H1 (cell line): ENCODE measurements around the gene CORO1C. TPM values are rescaled to one million over a fixed set of nuclear protein-coding genes. Genes with fewer than 3 reads are reported as not detected.

Experiments
- ASH2L ChIP-seq: fragments of 200-600, 300-600 bp; sonication (generic); IDR thresholded peaks from one replicate; pipeline ENCODE4 v1.7.1; 2017; ENCODE audit warnings: low read length
- CBX5 ChIP-seq: fragments of 300-800, 300-1000 bp; sonication (generic); IDR thresholded peaks from 2 replicates; pipeline ENCODE4 v1.7.1; 2016; ENCODE audit warnings: antibody characterized with exemption, low read length, low read depth
- CHD2 ChIP-seq: IDR thresholded peaks from 2 replicates; pipeline ENCODE4 v1.6.1; 2012; ENCODE audit warnings: low read length, improper control_type of control experiment
- CTBP2 ChIP-seq: IDR thresholded peaks from 2 replicates; pipeline ENCODE4 v1.7.0; 2011; ENCODE audit warnings: borderline replicate concordance, mild to moderate bottlenecking, moderate library complexity, mixed read lengths, low read length; ENCODE audit not compliant: insufficient read depth, insufficient read length
- HDAC2 ChIP-seq, 2 experiments: fragments of 300-600 bp in 1 of 2; sonication (generic) in 1 of 2; IDR thresholded peaks; 2 replicates each; pipeline ENCODE4 v1.6.1; 2011 to 2012; ENCODE audit warnings: low read depth in 2 of 2, low read length in 2 of 2, mild to moderate bottlenecking in 2 of 2, moderate library complexity in 2 of 2, borderline replicate concordance in 1 of 2, inconsistent platforms in 1 of 2
- HDAC6 ChIP-seq: IDR thresholded peaks from one replicate; pipeline ENCODE4 v1.7.1; 2012; ENCODE audit warnings: low read depth, mild to moderate bottlenecking, inconsistent platforms, low read length, moderate library complexity
- KDM1A ChIP-seq: fragments of 200-600, 300-600 bp; sonication (generic); IDR thresholded peaks from 2 replicates; pipeline ENCODE4 v1.7.1; 2016; ENCODE audit warnings: mild to moderate bottlenecking, low read length, borderline replicate concordance
- KDM4A ChIP-seq: IDR thresholded peaks from one replicate; pipeline ENCODE4 v1.7.1; 2012; ENCODE audit warnings: low read depth, mild to moderate bottlenecking, moderate library complexity, low read length, inconsistent platforms; ENCODE audit not compliant: severe bottlenecking
- POLR2A ChIP-seq, 2 experiments: IDR thresholded peaks; 1 replicate in 1 of 2; 2 replicates in 1 of 2; pipeline ENCODE4 v1.6.1; 2011; ENCODE audit warnings: low read depth in 2 of 2, low read length in 2 of 2, mild to moderate bottlenecking in 2 of 2; ENCODE audit errors: control extremely low read depth in 1 of 2
- RAD21 ChIP-seq, 2 experiments: IDR thresholded peaks in 1 of 2; conservative IDR thresholded peaks in 1 of 2; 2 replicates each; pipeline ENCODE4 v1.6.1; 2011; ENCODE audit warnings: low read depth in 2 of 2, low read length in 2 of 2, improper control_type of control experiment in 1 of 2, inconsistent platforms in 1 of 2, mild to moderate bottlenecking in 1 of 2, moderate library complexity in 1 of 2
- RBBP5 ChIP-seq: IDR thresholded peaks from 2 replicates; pipeline ENCODE4 v1.7.1; 2012; ENCODE audit warnings: low read depth, mild to moderate bottlenecking, inconsistent platforms, low read length, moderate library complexity, borderline replicate concordance
- SIN3A ChIP-seq, 2 experiments: IDR thresholded peaks in 1 of 2; conservative IDR thresholded peaks in 1 of 2; 2 replicates each; pipeline ENCODE4 v1.6.1; 2011 to 2012; ENCODE audit warnings: low read length in 2 of 2, improper control_type of control experiment in 1 of 2, low read depth in 1 of 2, mild to moderate bottlenecking in 1 of 2
- SP1 ChIP-seq: IDR thresholded peaks from 2 replicates; pipeline ENCODE4 v1.6.1; 2011; ENCODE audit warnings: low read depth, low read length
- TAF1 ChIP-seq: IDR thresholded peaks from 2 replicates; pipeline ENCODE4 v1.6.1; 2011; ENCODE audit warnings: mild to moderate bottlenecking, low read depth, low read length
- TAF7 ChIP-seq: optimal IDR thresholded peaks from 2 replicates; pipeline ENCODE3; 2011; ENCODE audit warnings: low read depth, mild to moderate bottlenecking, inconsistent platforms, low read length, moderate library complexity, borderline replicate concordance
- TBP ChIP-seq: IDR thresholded peaks from 2 replicates; pipeline ENCODE4 v1.6.1; 2011; ENCODE audit warnings: low read depth, low read length, improper control_type of control experiment
- USF2 ChIP-seq: IDR thresholded peaks from 2 replicates; pipeline ENCODE4 v1.6.1; 2011; ENCODE audit warnings: low read length, improper control_type of control experiment
- ZNF274 ChIP-seq: IDR thresholded peaks from 2 replicates; pipeline ENCODE4 v1.7.0; 2012; ENCODE audit warnings: low read length, borderline replicate concordance; ENCODE audit errors: extremely low read depth
- polyA plus RNA-seq, 7 experiments: library from polyadenylated mRNA; depleted of rRNA in 3 of 7; stranded (reverse) in 5 of 7; unstranded in 2 of 7; fragments of >200 nt in 5 of 7; fragments of 200-250 nt in 2 of 7; gene quantifications; 1 replicate in 5 of 7; 2 replicates in 1 of 7; 4 replicates in 1 of 7; pipeline versions ENCODE4 v1.2.1 to v1.2.3, GENCODE V29; 2011 to 2013; ENCODE audit warnings: missing spikeins in 2 of 7, mixed read lengths in 2 of 7
- total RNA-seq: library from RNA; stranded (reverse); fragmentation: NEBNext Ultra II Directional; extraction: Animal tissue kit (Norgen Biotek cat#: 25700); gene quantifications from 2 replicates; pipeline ENCODE4 v1.2.1, GENCODE V29; 2021

CORO1C gene
- total and polyA plus RNA-seq, 2 of the 8 experiments (the other 6 are each of a cell fraction or from before 2014, with no cell fraction given): 72.7 to 120 TPM

GRCh38 chr12:108768591-108769500 is 37.5 kb upstream of the CORO1C start (continued):
- TF ChIP-seq KDM1A (peak; percentile 98), SP1 (0 out of 2 replicates have a peak, but pooled peaks have one; percentile 15), HDAC6 (no peak), USF2 (no peak), TBP (no peak), ASH2L (no peak), ZNF274 (no peak), CTBP2 (no peak), TAF1 (no peak), SIN3A (conservative IDR thresholded peaks at IDR 0.05 in 1 of 2, IDR thresholded peaks at IDR 0.05 in 1 of 2; ENCODE audit: low read depth in 1 of 2, low read length in 2 of 2) (0 out of 4 replicates have a peak, but pooled peaks of 1 of the 2 experiments have one; percentile 41), RBBP5 (0 out of 2 replicates have a peak, but pooled peaks have one; percentile 31), KDM4A (peak; percentile 67), CHD2 (no peak), RAD21 (IDR thresholded peaks at IDR 0.05 in 1 of 2, conservative IDR thresholded peaks at IDR 0.05 in 1 of 2; ENCODE audit: low read depth in 2 of 2, low read length in 2 of 2) (peak in 1 of 2 experiments; percentile 1; a peak in 1 of 4 replicates), CBX5 (no peak), HDAC2 (IDR thresholded peaks at IDR 0.05; ENCODE audit: borderline replicate concordance in 1 of 2, low read depth in 2 of 2, low read length in 2 of 2) (peak in 1 of 2 experiments; percentile 92; a peak in 1 of 4 replicates), TAF7 (no peak), POLR2A (IDR thresholded peaks at IDR 0.05; ENCODE audit: control extremely low read depth in 1 of 2, low read depth in 2 of 2, low read length in 2 of 2) (no peak)
